Measurements from ENCODE around the gene RSPH9.

GRCh38 chr6:43710576-43710975, 65.7 kb downstream of the RSPH9 start:
- TF ChIP-seq, protein P1, sequence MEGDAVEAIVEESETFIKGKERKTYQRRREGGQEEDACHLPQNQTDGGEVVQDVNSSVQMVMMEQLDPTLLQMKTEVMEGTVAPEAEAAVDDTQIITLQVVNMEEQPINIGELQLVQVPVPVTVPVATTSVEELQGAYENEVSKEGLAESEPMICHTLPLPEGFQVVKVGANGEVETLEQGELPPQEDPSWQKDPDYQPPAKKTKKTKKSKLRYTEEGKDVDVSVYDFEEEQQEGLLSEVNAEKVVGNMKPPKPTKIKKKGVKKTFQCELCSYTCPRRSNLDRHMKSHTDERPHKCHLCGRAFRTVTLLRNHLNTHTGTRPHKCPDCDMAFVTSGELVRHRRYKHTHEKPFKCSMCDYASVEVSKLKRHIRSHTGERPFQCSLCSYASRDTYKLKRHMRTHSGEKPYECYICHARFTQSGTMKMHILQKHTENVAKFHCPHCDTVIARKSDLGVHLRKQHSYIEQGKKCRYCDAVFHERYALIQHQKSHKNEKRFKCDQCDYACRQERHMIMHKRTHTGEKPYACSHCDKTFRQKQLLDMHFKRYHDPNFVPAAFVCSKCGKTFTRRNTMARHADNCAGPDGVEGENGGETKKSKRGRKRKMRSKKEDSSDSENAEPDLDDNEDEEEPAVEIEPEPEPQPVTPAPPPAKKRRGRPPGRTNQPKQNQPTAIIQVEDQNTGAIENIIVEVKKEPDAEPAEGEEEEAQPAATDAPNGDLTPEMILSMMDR (IDR thresholded peaks at IDR 0.05) = no peak
- no peak for TF ChIP-seq POLR2A (IDR thresholded peaks at IDR 0.05)
